Activated T-helper 1 cell treated with anti-CD3 and anti-CD28 coated beads, Interleukin-2, amount 50 U/mL, for 16 hours (primary cell): Measurements from ENCODE around the gene ADAMTS14.

ENCODE experiments used
- DNase-seq, 2 donors: peaks; one replicate each; pipeline ENCODE4 v3.0.0-alpha.2; 2020; ENCODE audit warnings: low read depth in 1 of 2, low spot score in 1 of 2

Gene ADAMTS14

GRCh38 chr10:70692043-70692603 is 19.8 kb downstream of the ADAMTS14 start:
- DNase-seq, result no peak

GRCh38 chr10:70693619-70694335 is 21.5 kb downstream of the ADAMTS14 start:
- no peak for DNase-seq

DNA sequence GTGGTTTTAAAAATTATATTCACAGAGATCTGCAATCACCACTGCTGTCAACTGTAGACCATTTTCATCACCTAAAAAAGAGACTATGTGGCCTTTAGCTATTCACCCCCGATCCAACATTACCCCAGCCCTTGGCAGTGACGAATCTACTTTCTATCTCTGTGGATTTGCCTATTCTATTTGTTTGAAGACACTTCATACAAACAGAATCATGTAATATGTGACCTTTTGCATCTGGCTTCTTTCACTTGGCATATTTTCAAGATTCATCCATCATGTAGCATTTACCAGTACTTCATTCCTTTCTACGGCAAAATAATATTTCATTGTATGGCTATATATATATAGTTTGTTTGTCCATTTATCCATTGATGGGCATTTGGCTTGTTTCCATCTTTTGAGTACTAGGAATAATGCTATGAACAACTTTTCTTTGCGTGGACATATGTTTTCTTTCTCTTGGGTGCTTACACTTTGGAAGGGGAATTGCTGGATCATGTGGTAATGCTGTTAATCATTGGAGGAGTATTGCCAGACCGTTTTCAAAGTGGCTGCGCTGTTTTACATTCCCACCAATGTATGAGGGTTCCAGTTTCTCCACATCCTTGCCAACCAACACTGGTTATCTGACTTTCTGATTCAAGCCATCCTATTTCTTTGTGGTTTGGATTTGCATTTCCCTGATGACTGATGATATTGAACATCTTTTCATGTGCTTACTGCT is 22.3 kb downstream of the ADAMTS14 start:
- no peak for DNase-seq

DNA sequence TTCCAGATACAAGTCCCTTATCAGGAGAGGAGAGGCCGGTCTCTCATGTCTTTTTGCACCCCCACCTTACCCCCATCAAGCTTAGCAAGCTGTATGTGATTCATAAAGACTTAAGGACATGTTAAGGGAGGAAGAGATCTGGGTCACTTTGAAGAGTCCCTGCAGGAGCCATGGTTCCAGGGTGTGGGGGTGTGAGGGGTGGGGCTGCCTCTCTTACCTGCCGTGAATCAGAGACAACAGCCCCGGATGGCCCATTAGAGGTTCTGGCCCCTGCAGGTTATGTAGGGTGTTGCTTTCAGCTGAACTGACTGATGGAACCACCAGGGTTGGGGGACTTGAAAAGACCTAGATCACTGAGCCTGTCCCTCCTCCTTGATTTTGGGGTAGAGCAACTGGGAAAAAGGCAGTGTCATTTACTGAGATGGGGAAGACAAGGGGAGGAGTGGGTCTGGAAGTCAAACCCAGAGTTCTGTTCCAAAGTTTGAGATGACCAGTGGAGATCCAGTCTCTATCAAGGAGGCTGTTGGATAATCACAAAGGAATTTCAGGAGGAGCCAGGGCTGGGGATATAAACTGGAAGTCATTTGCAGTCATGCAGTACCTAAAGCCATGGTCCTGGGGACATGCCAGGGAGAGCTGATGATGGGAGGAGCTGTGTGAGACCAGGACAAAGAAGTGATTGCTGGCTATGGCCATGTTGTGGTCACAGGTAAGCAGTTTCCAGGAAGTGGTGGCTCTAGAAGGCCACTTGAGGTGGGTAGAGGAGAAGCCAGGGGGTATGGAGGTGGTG is 23.1 kb downstream of the ADAMTS14 start:
- no peak for DNase-seq

GRCh38 chr10:70698211-70698610 is 25.9 kb downstream of the ADAMTS14 start:
- no peak for DNase-seq

DNA sequence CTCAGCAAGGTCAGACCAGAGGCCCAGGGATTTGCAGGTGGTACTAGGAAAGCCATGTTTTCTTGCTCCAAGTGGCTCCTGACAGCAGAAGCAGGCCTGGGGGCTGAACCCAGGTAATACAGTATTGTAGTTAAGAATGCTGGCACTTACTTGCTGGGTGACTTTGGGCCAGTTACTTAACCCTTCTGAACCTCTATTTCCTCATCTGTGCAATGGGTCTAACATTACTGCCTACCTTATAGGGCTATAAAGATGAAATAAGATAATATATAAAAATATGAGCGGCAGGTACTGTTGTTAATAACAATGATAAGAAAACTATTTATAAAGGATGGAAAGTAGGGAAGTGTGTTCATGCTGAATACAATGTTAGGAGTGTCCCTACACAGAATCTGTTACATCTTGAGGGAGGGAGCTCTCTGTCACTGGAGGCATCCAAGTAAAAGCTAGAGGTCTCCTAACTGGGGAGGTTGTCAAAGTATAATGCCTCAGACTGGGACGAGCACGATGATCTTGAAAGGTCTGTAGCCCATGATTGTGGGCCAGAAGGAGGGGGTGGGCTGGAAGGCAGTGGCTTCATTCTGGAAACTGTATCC is 26.9 kb downstream of the ADAMTS14 start:
- no peak for DNase-seq

DNA sequence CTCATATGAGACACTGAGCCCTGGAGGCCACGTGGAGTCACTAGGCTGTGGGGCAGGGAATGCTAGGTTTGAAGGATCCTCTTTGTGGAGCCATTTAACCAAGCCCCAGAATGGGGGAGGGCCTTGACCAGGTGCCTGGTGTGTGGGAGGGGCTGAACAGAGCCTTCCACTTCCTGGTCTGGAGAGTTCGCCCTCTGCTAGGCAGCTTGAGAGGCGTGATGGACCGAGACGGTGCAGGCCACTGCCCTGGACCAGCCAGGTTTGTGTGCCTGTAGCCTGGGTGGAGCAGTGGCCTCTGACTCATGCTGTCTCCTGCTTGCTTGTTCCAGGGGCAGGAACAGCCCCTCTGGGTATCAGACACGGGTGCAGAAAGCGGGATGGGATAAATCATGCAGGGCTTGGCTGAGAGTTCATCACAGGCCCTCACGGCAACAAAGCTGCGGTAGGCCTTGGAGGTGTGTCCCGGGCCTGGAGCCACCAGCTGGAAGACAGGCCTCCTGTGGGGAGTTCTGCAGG is 27.4 kb downstream of the ADAMTS14 start:
- DNase-seq, result no peak

- no peak for DNase-seq
These were observed 30.0 kb downstream of the ADAMTS14 start for GRCh38 chr10:70702190-70702763.

DNA sequence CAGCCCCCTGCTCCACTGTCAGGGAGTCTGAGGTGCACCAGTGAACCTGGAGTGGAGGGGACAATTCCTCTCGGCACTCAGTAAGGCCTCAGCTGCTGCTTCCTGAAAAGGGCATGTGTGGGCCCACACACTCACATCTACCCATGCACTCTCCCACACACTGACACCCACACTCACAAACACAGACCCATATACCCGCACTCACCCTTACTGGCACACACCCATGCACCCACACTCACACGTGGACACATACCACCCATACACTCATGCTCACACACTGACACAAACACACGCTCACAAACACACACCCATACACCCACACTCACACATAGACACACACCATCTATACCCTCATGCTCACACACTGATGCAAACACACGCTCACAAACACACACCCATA is 31.9 kb downstream of the ADAMTS14 start:
- DNase-seq, result no peak

DNA sequence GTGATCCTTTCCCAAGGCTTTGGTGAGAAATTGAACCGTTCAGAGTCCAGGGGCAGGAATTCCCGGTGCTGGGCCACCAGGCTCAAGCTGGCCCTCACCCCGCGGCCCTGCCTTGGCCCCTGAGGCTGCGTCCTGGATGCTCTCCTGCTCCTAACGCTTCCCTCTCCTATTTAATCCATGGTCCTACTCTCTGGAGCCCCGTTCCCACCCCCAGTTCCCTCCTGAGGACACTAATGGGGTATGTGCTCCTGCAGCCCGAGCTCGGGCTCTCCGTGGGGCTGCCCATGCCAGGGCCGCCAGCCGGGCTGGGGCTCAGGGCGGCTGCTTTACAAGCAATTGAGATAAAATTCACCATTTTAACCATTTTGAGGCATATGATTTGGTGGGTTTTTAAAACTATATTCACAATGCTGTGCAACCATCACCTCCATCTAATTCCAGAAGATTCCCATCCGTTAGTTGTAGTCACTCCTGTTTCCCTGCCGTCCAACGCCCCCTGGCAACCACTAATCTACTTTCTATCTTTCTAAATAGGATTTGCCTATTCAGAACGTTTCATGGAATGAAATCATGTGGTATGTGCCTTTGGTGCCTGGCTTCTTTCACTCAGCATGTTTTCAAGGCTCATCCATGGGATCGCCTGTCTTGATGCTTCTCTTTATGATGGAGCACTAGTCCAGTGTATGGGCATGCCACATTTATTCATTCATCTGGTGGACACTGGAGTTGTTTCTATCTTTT is 33.0 kb downstream of the ADAMTS14 start:
- no peak for DNase-seq

DNA sequence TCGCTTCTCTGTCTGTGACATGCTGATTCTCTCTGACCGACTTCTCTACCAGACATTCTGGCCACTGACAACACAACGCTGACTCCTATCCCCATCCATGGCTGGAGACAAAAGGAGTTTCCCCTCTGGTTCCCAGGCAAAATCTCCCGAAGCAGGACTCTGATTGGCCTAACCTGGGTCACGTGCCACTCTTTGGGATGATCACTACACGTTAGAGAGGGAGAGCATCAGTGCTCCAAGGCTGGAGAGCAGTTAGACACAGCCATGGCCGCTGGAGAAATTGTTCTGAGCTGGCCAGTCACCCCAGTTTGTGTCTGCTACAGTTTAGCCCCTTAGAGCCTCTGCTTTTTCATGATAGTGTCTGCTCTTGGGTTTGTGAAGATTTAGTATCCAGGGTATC is 38.9 kb downstream of the ADAMTS14 start:
- DNase-seq, result no peak

DNA sequence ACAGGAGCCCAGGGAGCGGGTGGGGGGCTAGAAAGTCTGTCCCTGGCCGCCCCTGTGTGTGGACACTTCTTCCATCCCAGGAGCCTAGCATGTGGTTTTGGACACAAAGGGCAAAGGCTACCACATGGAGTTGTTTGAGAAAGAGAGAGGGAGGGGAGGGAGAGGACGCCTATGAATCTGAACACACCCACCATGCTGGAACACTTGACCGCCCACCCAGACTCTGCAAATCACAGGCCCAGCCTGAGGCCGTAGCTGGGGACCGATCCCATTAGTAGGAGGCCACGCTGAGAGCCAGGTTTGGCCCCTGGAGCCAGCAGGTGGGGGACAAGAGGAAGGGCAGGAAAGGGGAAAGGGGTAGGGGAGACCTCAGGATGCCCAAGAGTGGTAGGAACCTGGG is 39.6 kb downstream of the ADAMTS14 start:
- DNase-seq, result no peak

DNA sequence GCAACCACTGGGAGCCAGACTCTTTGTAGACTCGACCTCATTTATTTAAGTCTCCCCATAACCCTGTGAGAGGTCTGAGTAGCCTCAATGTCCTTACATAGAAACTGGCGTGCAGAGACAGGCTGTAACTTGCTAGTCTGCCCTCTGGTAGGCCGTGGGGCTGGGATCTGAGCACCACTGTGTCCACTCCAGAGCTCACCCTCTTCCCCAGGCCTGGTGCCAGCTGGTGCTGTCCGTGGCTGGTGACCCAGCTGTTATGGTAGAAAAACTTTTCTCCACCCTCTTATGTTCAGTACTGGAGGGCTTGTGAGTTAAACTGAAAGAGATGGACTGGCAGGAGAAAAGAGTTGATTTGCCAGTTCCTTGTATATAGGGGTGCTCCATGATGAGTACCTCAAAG is 41.9 kb downstream of the ADAMTS14 start:
- DNase-seq, result no peak

DNA sequence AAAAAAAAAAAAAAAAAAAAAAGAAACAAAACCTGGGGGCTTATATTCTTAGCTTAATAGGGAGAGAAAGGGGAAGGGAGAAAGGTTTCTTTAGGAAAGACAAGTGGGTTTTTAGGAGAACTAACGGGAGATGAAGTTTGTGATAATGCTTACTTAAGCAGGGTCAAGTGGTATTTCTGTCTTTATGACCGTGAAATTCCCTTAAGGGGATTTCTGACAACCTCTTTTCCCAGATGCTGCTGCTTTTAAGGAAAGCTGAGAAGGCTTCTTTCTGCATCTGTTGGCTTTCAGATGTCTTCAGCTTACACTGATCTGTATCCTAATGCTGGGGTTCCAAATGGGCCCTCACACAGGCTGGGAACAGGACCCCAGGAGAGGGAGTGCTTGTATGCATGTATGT is 42.6 kb downstream of the ADAMTS14 start:
- no peak for DNase-seq

- no peak for DNase-seq
These were observed 43.8 kb downstream of the ADAMTS14 start for GRCh38 chr10:70715853-70716795.

DNA sequence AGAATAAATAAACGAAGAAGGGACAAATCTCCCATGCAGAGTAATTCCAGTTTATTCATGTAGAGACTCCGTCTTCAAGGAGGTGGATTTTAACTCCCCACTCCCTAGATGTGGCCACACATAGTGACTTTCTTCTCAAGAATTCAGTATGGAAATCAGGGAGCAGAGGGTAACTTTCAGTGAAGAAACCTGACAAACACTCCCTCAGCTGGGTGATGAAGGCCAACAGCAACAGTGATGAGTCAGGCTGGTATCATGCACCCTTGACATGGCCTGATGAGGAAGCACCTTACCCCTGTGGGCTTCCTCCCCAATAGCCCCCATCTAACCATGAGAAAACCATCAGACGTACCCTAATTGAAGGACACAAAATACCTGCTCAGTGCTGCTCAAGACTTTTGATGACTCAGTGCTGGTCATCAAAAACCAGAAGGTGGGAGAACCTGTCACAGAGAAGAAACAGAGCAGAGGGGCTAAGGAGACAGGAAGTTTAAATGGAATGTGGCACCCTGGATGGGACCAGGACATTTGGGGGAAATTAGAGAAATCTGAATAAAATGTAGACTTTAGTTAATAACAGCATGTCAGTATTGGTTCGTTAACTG is 50.6 kb downstream of the ADAMTS14 start:
- DNase-seq, result no peak

GRCh38 chr10:70723771-70724170 is 51.5 kb downstream of the ADAMTS14 start:
- no peak for DNase-seq

DNA sequence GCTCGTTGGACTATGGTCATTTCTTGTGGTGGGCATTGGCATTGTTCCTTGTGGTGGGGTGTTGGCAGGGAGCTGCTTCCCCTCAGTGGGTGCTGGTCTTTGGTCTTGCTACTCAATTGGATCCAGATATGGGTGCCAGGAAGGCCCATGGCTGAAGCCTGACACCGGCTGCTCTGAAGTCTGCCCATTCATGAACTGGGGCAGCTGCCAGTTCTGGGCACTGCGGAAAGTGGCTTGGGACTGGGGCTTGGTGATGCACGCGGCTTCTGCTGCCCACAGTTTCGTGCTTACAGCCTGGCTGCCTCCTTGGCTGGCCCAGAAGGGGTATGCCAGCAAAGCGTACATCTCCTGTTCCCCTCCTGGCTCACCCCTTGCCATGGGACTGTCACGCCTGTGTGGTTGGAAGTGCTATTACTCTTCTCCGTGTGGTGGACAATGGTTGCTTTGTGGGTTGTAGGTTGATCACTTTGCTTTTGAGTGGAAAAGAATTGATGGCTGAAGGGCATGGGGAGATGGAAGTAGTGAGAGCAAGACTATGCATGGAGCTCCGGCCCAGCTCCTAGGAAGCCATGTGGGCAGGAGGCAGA is 54.7 kb downstream of the ADAMTS14 start:
- DNase-seq, result no peak
